Brain microvascular endothelial cell (primary cell): ENCODE data around the gene IGF1R.

ENCODE experiments used
- DNase-seq: peaks from one replicate; pipeline ENCODE4 v3.0.0-alpha.2; 2020
- H3K27ac ChIP-seq: fragments of 250-450 bp; sonication (Bioruptor Pico); 2 replicates; pipeline ENCODE4 v1.5.1; 2020; ENCODE audit warnings: mild to moderate bottlenecking, moderate library complexity
- H3K27me3 ChIP-seq: fragments of 250-450 bp; sonication (Bioruptor Pico); replicated peaks from 2 replicates; pipeline ENCODE4 v1.5.1; 2020; ENCODE audit warnings: mild to moderate bottlenecking
- H3K36me3 ChIP-seq: fragments of 250-450 bp; sonication (Bioruptor Pico); replicated peaks from 2 replicates; pipeline ENCODE4 v1.5.1; 2020; ENCODE audit warnings: mild to moderate bottlenecking
- H3K4me3 ChIP-seq: 2 replicates; pipeline ENCODE4 v1.5.1; 2011; ENCODE audit warnings: low read depth, mild to moderate bottlenecking, control low read depth, low read length, moderate library complexity
- CTCF ChIP-seq: IDR thresholded peaks from 2 replicates; pipeline ENCODE4 v1.5.1; 2011; ENCODE audit warnings: low read depth, mild to moderate bottlenecking, moderate library complexity, low read length, control low read depth, inconsistent platforms; ENCODE audit errors: missing control alignments
- in situ Hi-C: cut with HindIII; loops from 2 replicates; pipeline ENCODE4 v1.10.0; 2017; ENCODE audit warnings: low sequenced_read_pairs, low pct_ligation_motif_present

The IGF1R gene

GRCh38 chr15:98791046-98791701, 142.8 kb downstream of the IGF1R start:
- no peak for TF ChIP-seq CTCF
- no peaks in the 10 kb centered on the region for H3K27me3 ChIP-seq
- H3K27ac ChIP-seq: no peak overlapping the region
- in situ Hi-C loops: no loop called here
- no peaks in the 10 kb centered on the region for H3K36me3 ChIP-seq
- no peak overlapping the region for H3K4me3 ChIP-seq
- DNase-seq: no peak

- in situ Hi-C loops: no loop called here
- TF ChIP-seq CTCF: no peak
- no peak overlapping the region for H3K4me3 ChIP-seq
- DNase-seq: no peak
- H3K27me3 ChIP-seq: no peaks in the 10 kb centered on the region
- no peak overlapping the region for H3K27ac ChIP-seq
- no peaks in the 10 kb centered on the region for H3K36me3 ChIP-seq
These were observed 143.8 kb downstream of the IGF1R start for GRCh38 chr15:98792117-98792516.

GRCh38 chr15:98794211-98794610, 145.9 kb downstream of the IGF1R start:
- no peak overlapping the region for H3K27ac ChIP-seq
- DNase-seq: no peak
- H3K36me3 ChIP-seq: no peaks in the 10 kb centered on the region
- in situ Hi-C loops: no loop called here
- no peak overlapping the region for H3K4me3 ChIP-seq
- no peaks in the 10 kb centered on the region for H3K27me3 ChIP-seq
- TF ChIP-seq CTCF: no peak

- Histone ChIP-seq H3K27ac (no peak overlapping the region), H3K36me3 (no peaks in the 10 kb centered on the region), H3K4me3 (no peak overlapping the region), H3K27me3 (no peaks in the 10 kb centered on the region)
- in situ Hi-C loops: no loop called here
- TF ChIP-seq CTCF: no peak
- no peak for DNase-seq
These were observed 146.4 kb downstream of the IGF1R start for GRCh38 chr15:98794748-98795147.

GRCh38 chr15:98795980-98796379, 147.6 kb downstream of the IGF1R start:
- in situ Hi-C loops: no loop called here
- H3K36me3 ChIP-seq: no peaks in the 10 kb centered on the region
- no peaks in the 10 kb centered on the region for H3K27me3 ChIP-seq
- TF ChIP-seq CTCF: no peak
- H3K27ac ChIP-seq: no peak overlapping the region
- DNase-seq: no peak
- no peak overlapping the region for H3K4me3 ChIP-seq
